Common myeloid progenitor, CD34-positive (primary cell): Measurements from ENCODE around the gene CYLD.
A peak's percentile ranks its signal among the peaks of the same experiment; 100 is the strongest.

Experiments
- CTCF ChIA-PET: fragments of 350-600 bp; sonication (Branson Sonifier 250); formaldehyde crosslinking; loops from one replicate; lab custom pipeline; 2021; ENCODE audit warnings: antibody characterized with exemption; lab: Charles Lee
- POLR2A ChIA-PET: fragments of 350-600 bp; sonication (Branson Sonifier 250); formaldehyde crosslinking; loops from one replicate; lab custom pipeline; 2021; ENCODE audit warnings: antibody characterized with exemption; lab: Charles Lee
- DNase-seq, 3 donors: peaks; one replicate each; pipeline versions ENCODE4 v3.0.0 to v3.0.0-alpha.2; 2013
- H3K27ac ChIP-seq, 2 experiments: 1 replicate in 1 of 2; 2 replicates in 1 of 2; pipeline ENCODE4 v1.7.0; 2013; ENCODE audit warnings: inconsistent platforms in 2 of 2, low read length in 2 of 2, mild to moderate bottlenecking in 2 of 2, low read depth in 1 of 2, moderate library complexity in 1 of 2; ENCODE audit not compliant: severe bottlenecking in 2 of 2, insufficient read depth in 1 of 2, poor library complexity in 1 of 2
- H3K27me3 ChIP-seq, 5 experiments: replicated peaks in 2 of 5; 1 replicate in 3 of 5; 2 replicates in 2 of 5; pipeline versions ENCODE4 v1.6.1 to v1.7.0; 2013; ENCODE audit warnings: low read length in 4 of 5, mild to moderate bottlenecking in 2 of 5, moderate library complexity in 2 of 5, inconsistent platforms in 1 of 5; ENCODE audit not compliant: insufficient read depth in 5 of 5, control insufficient read depth in 4 of 5
- H3K36me3 ChIP-seq, 4 experiments: 1 replicate in 2 of 4; 2 replicates in 2 of 4; pipeline versions ENCODE4 v1.6.1 to v1.7.0; 2013; ENCODE audit warnings: low read length in 3 of 4, control low read depth in 1 of 4, mild to moderate bottlenecking in 1 of 4; ENCODE audit not compliant: control insufficient read depth in 4 of 4, insufficient read depth in 4 of 4
- H3K4me1 ChIP-seq, 4 experiments: 1 replicate in 3 of 4; 2 replicates in 1 of 4; pipeline versions ENCODE4 v1.6.1 to v1.7.1; 2013; ENCODE audit warnings: low read length in 3 of 4, mild to moderate bottlenecking in 3 of 4, control low read depth in 1 of 4, inconsistent platforms in 1 of 4, moderate library complexity in 1 of 4; ENCODE audit not compliant: control insufficient read depth in 4 of 4, insufficient read depth in 4 of 4; ENCODE audit errors: control extremely low read depth in 1 of 4
- H3K4me3 ChIP-seq, 7 experiments: 1 replicate in 4 of 7; 2 replicates in 3 of 7; pipeline versions ENCODE4 v1.5.1 to v1.7.0; 2013; ENCODE audit warnings: mild to moderate bottlenecking in 7 of 7, low read length in 6 of 7, moderate library complexity in 6 of 7, inconsistent platforms in 2 of 7, low read depth in 2 of 7, control low read depth in 1 of 7; ENCODE audit not compliant: insufficient read depth in 4 of 7, control insufficient read depth in 1 of 7; ENCODE audit errors: extremely low read depth in 1 of 7
- H3K9me3 ChIP-seq, 5 experiments: 1 replicate in 4 of 5; 2 replicates in 1 of 5; pipeline versions ENCODE4 v1.6.1 to v1.7.1; 2013; ENCODE audit warnings: low read length in 4 of 5, mild to moderate bottlenecking in 2 of 5, inconsistent platforms in 1 of 5, low read depth in 1 of 5, moderate library complexity in 1 of 5; ENCODE audit not compliant: control insufficient read depth in 4 of 5, insufficient read depth in 2 of 5; ENCODE audit errors: control extremely low read depth in 1 of 5
- WGBS: methylation state at CpG from one replicate; pipeline ENCODE4 v1.1.5; 2013; ENCODE audit not compliant: insufficient coverage; 5-methylcytosine and 5-hydroxymethylcytosine counted together

CYLD gene

DNA sequence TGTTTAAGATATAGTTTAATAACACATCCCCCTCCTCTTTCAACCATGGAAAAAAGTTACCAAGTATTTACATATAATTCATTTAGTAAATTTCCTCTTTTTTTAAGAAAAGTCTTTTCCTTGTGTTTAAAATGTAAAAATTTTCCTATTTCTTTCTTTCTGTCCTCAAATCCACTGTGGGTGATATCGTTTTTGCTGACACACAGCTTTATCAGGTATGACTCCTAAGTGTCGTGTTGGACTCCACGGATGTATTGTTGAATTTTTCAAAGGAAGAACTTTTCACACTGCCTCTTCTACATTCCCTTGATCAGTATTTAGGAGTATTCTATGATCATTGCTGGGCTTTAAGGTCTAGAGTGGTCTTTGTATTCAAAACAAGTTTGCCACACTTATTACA, 33.1 kb downstream of the CYLD start:
- H3K27me3 ChIP-seq = no peaks in the 10 kb centered on the region
- H3K27ac ChIP-seq = no peak overlapping the region
- no CpG with 5 or more reads among the region's 3 CpGs for WGBS
- ChIA-PET CTCF (no interaction called here), POLR2A (no interaction called here)
- H3K36me3 ChIP-seq = peaks cover 13 to 59% (median 20%) of the 10 kb centered on the region in 4 experiments
- no peak for DNase-seq
- peaks cover 0 to 6% (median 0%) of the 10 kb centered on the region in 5 experiments for H3K9me3 ChIP-seq
- H3K4me1 ChIP-seq = no peaks in the 10 kb centered on the region
- H3K4me3 ChIP-seq = no peak overlapping the region

DNA sequence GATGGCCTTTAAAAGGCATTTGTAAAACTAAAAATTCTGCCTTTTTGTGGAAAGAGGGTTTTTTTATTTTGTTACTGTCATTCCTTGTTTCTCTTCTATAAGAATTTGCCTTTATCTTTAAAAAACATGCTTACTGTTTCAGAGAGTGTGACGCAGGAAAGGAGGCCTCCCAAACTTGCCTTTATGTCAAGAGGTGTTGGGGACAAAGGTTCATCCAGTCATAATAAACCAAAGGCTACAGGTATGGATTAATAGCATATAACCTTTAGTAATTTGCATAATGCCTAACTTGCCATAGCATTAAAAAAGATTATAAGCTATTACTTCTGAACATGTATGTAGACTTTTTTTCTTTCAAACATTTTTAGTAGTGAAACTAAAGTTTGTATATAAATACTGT, 34.2 kb downstream of the CYLD start:
- H3K36me3 ChIP-seq = peaks cover 9 to 55% (median 21%) of the 10 kb centered on the region in 4 experiments
- no peak for DNase-seq
- WGBS = no CpG with 5 or more reads among the region's 1 CpG
- ChIA-PET POLR2A (no interaction called here), CTCF (interaction anchor here (1.0 to 2.5 kb wide), 5 partner anchors 8 to 31 kb away, joined by 3 to 8 read pairs (median 4); no protein-coding TSS in a partner anchor)
- no peaks in the 10 kb centered on the region for H3K27me3 ChIP-seq
- no peak overlapping the region for H3K27ac ChIP-seq
- H3K9me3 ChIP-seq = no peaks in the 10 kb centered on the region
- H3K4me3 ChIP-seq = no peak overlapping the region
- H3K4me1 ChIP-seq = peaks cover 0 to under 1% (median 0%) of the 10 kb centered on the region in 4 experiments

GRCh38 chr16:50778284-50779163, 36.6 kb downstream of the CYLD start:
- H3K9me3 ChIP-seq = no peaks in the 10 kb centered on the region
- DNase-seq = no peak
- POLR2A ChIA-PET = no interaction called here
- no peak overlapping the region for H3K27ac ChIP-seq
- no peaks in the 10 kb centered on the region for H3K27me3 ChIP-seq
- no peak overlapping the region for H3K4me3 ChIP-seq
- peaks cover 12 to 62% (median 28%) of the 10 kb centered on the region in 4 experiments for H3K36me3 ChIP-seq
- H3K4me1 ChIP-seq = peaks cover 0 to 5% (median 2%) of the 10 kb centered on the region in 4 experiments
- WGBS = 100% methylated on average over 1 of the region's 1 CpG
- CTCF ChIA-PET = no interaction called here

DNA sequence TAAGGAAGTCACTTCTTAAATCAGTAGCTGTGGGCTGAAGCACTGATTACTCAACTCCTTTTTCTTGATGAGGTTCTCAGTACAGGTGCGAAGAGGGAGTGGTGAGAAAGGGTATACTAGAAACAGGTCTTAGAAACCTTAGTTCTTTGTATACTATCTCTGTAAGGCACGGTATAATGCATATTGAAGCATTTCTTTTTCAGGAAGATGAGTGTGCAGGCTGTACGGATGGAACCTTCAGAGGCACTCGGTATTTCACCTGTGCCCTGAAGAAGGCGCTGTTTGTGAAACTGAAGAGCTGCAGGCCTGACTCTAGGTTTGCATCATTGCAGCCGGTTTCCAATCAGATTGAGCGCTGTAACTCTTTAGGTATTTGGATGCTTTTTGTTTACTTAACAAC, 39.2 kb downstream of the CYLD start:
- peak in 2 of 3 donors; percentile 32 to 35 for DNase-seq
- Histone ChIP-seq H3K27me3 (no peaks in the 10 kb centered on the region), H3K4me1 (peaks cover 0 to 5% (median 2%) of the 10 kb centered on the region in 4 experiments), H3K4me3 (no peak overlapping the region), H3K9me3 (no peaks in the 10 kb centered on the region), H3K36me3 (peaks cover 16 to 74% (median 34%) of the 10 kb centered on the region in 4 experiments), H3K27ac (no peak overlapping the region)
- CTCF ChIA-PET = interaction anchor here (0.8 to 2.1 kb wide), 4 partner anchors 24 to 61 kb away, joined by 3 to 7 read pairs (median 4); no protein-coding TSS in a partner anchor
- WGBS = 100% methylated on average over 3 of the region's 7 CpGs
- POLR2A ChIA-PET = no interaction called here

- Histone ChIP-seq H3K4me1 (peaks cover 0 to 5% (median 2%) of the 10 kb centered on the region in 4 experiments), H3K9me3 (no peaks in the 10 kb centered on the region), H3K36me3 (peaks cover 16 to 71% (median 34%) of the 10 kb centered on the region in 4 experiments), H3K27ac (no peak overlapping the region), H3K27me3 (no peaks in the 10 kb centered on the region), H3K4me3 (no peak overlapping the region)
- ChIA-PET CTCF (interaction anchor here (0.7 to 2.1 kb wide), 5 partner anchors 24 to 61 kb away, joined by 3 to 7 read pairs (median 3); no protein-coding TSS in a partner anchor), POLR2A (no interaction called here)
- WGBS = 44% methylated on average over 3 of the region's 3 CpGs
- no peak for DNase-seq
These were observed 39.6 kb downstream of the CYLD start for GRCh38 chr16:50781518-50781917.

- Histone ChIP-seq H3K27me3 (no peaks in the 10 kb centered on the region), H3K4me1 (no peaks in the 10 kb centered on the region), H3K4me3 (no peak overlapping the region), H3K27ac (no peak overlapping the region), H3K9me3 (peaks cover 0 to 14% (median 2%) of the 10 kb centered on the region in 5 experiments), H3K36me3 (peaks cover 27 to 82% (median 38%) of the 10 kb centered on the region in 4 experiments)
- POLR2A ChIA-PET = no interaction called here
- CTCF ChIA-PET = no interaction called here
- DNase-seq = no peak
These were observed 47.9 kb downstream of the CYLD start for GRCh38 chr16:50789757-50790156.

DNA sequence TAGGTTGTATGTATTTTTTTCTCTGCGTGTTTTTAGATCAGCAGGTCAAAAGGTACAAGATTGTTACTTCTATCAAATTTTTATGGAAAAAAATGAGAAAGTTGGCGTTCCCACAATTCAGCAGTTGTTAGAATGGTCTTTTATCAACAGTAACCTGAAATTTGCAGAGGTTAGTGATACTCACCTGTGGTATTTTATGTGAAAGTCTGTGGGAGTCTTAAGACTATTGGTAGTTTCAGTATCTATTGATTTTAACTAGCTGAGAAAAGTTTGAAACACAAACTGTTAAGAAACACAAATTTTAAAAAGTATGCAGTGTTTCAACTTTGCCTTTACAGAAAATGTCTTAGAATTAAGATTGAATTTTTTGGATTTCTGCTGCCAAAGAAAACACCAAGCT, 49.6 kb downstream of the CYLD start:
- Histone ChIP-seq H3K9me3 (peaks cover 0 to 14% (median 2%) of the 10 kb centered on the region in 5 experiments), H3K4me3 (no peak overlapping the region), H3K4me1 (no peaks in the 10 kb centered on the region), H3K27ac (no peak overlapping the region), H3K27me3 (no peaks in the 10 kb centered on the region), H3K36me3 (peaks cover 26 to 87% (median 48%) of the 10 kb centered on the region in 4 experiments)
- 100% methylated on average over 1 of the region's 2 CpGs for WGBS
- ChIA-PET CTCF (interaction anchor here (1.4 to 1.8 kb wide), 2 partner anchors 14 to 15 kb away, joined by 3 to 5 read pairs; no protein-coding TSS in a partner anchor), POLR2A (no interaction called here)
- DNase-seq = no peak
